Hematopoietic multipotent progenitor cell treated with erythropoietin and hydrocortisone succinate and interleukin-3 and kit ligand, for 17 days (in vitro differentiated cells): ENCODE data around the gene RAB31.
"Not testable (repeated sequence)": the region's sequence is repeated elsewhere in the genome, so short reads cannot be mapped to it uniquely, and the experiment has no call there.

Experiments
- DNase-seq: peaks from one replicate; pipeline ENCODE4 v3.0.0-alpha.2; 2015; ENCODE audit warnings: low spot score

Gene RAB31

GRCh38 chr18:9890196-9890595 lies 182.1 kb downstream of the RAB31 start:
- no peak for DNase-seq

GRCh38 chr18:9890957-9891356 lies 182.9 kb downstream of the RAB31 start:
- DNase-seq = peak; percentile 69

GRCh38 chr18:9891515-9891914 lies 183.4 kb downstream of the RAB31 start:
- not testable (repeated sequence) for DNase-seq

GRCh38 chr18:9894454-9895068 lies 186.5 kb downstream of the RAB31 start:
- no peak for DNase-seq

GRCh38 chr18:9897129-9897528 lies 189.0 kb downstream of the RAB31 start:
- no peak for DNase-seq

GRCh38 chr18:9897787-9898291 lies 189.7 kb downstream of the RAB31 start:
- DNase-seq = not testable (repeated sequence)

GRCh38 chr18:9898792-9899549 lies 190.9 kb downstream of the RAB31 start:
- DNase-seq = no peak

- not testable (repeated sequence) for DNase-seq
These were observed 191.4 kb downstream of the RAB31 start for GRCh38 chr18:9899550-9899930.

- DNase-seq = no peak
These were observed 192.6 kb downstream of the RAB31 start for GRCh38 chr18:9900699-9901098.

- no peak for DNase-seq
These were observed 193.3 kb downstream of the RAB31 start for GRCh38 chr18:9901377-9901776.

- DNase-seq = not testable (repeated sequence)
These were observed 194.2 kb downstream of the RAB31 start for GRCh38 chr18:9902264-9902663.

- DNase-seq = no peak
These were observed 194.7 kb downstream of the RAB31 start for GRCh38 chr18:9902832-9903231.

GRCh38 chr18:9905401-9905922 lies 197.4 kb downstream of the RAB31 start:
- no peak for DNase-seq

- DNase-seq = no peak
These were observed 198.4 kb downstream of the RAB31 start for GRCh38 chr18:9906481-9906880.

- DNase-seq = no peak
These were observed 199.8 kb downstream of the RAB31 start for GRCh38 chr18:9907867-9908266.

GRCh38 chr18:9910071-9910470 lies 202.0 kb downstream of the RAB31 start:
- no peak for DNase-seq

GRCh38 chr18:9910661-9911060 lies 202.6 kb downstream of the RAB31 start:
- no peak for DNase-seq

- DNase-seq = no peak
These were observed 203.1 kb downstream of the RAB31 start for GRCh38 chr18:9911226-9911625.
